Colonic mucosa (tissue), 4 donors: ENCODE measurements around the gene RASSF4. TPM values are rescaled to one million over a fixed set of nuclear protein-coding genes. Genes with fewer than 3 reads are reported as not detected.

Source experiments
- DNase-seq: peaks from one replicate; pipeline ENCODE4 v3.0.0-alpha.2; 2020
- H3K27ac ChIP-seq: fragments of 200-600 bp; one replicate; pipeline ENCODE4 v1.8.0; 2021
- H3K27me3 ChIP-seq: fragments of 200-600 bp; one replicate; pipeline ENCODE4 v1.8.0; 2021
- H3K36me3 ChIP-seq: fragments of 200-600 bp; one replicate; pipeline ENCODE4 v1.8.0; 2021
- H3K4me1 ChIP-seq: fragments of 200-600 bp; one replicate; pipeline ENCODE4 v1.8.0; 2021; ENCODE audit warnings: mild to moderate bottlenecking
- H3K4me3 ChIP-seq: fragments of 200-600 bp; one replicate; pipeline ENCODE4 v1.8.0; 2021
- H3K9ac ChIP-seq, 2 donors: one replicate each; pipeline ENCODE4 v1.7.0; 2013; ENCODE audit warnings: control low read depth in 2 of 2, low read depth in 2 of 2, low read length in 2 of 2
- H3K9me3 ChIP-seq: fragments of 200-600 bp; one replicate; pipeline ENCODE4 v1.8.0; 2021
- CTCF ChIP-seq: fragments of 200-600 bp; IDR thresholded peaks from one replicate; pipeline ENCODE4 v1.8.0; 2022; ENCODE audit warnings: antibody characterized with exemption, mild to moderate bottlenecking
- intact Hi-C: fragments of 100-400 bp; cut with DNase I; formaldehyde crosslinking; loops from one replicate; pipeline ENCODE4 v1.14.1; 2022
- total RNA-seq, 2 donors: library from RNA; stranded (reverse); fragmentation: NEBNext Ultra II Directional in 1 of 2; extraction: Animal tissue kit (Norgen Biotek cat#: 25700) in 1 of 2; gene quantifications; one replicate each; pipeline ENCODE4 v1.2.1, GENCODE V29; 2021
- donor health status: healthy.
- donor health status: DM: no; HTN: no; CAD: no.
- donor health status: DM: no; HTN: no; CAD: no.

The RASSF4 gene
- total RNA-seq, 2 donors from 2014 or later = 13.1 to 19.9 TPM

- H3K9ac ChIP-seq = no peak overlapping the region
These were observed 37.6 kb downstream of the RASSF4 start for GRCh38 chr10:44997105-44997748.

GRCh38 chr10:44998146-44998631 is 38.6 kb downstream of the RASSF4 start:
- Histone ChIP-seq H3K9ac (no peak overlapping the region), H3K27me3 (no peaks in the 10 kb centered on the region), H3K9me3 (no peaks in the 10 kb centered on the region), H3K4me3 (no peak overlapping the region), H3K4me1 (no peaks in the 10 kb centered on the region), H3K27ac (no peak overlapping the region), H3K36me3 (no peaks in the 10 kb centered on the region)
- intact Hi-C loops = no loop called here
- DNase-seq = no peak
- no peak for TF ChIP-seq CTCF

More at GRCh38 chr10:44997105-44997748, 37.6 kb downstream of the RASSF4 start:
- DNase-seq = no peak
- intact Hi-C loops = no loop called here
- H3K9me3 ChIP-seq = no peaks in the 10 kb centered on the region
- no peaks in the 10 kb centered on the region for H3K27me3 ChIP-seq
- H3K27ac ChIP-seq = peak overlapping the region; percentile 61
- TF ChIP-seq CTCF = no peak
- no peaks in the 10 kb centered on the region for H3K36me3 ChIP-seq
- H3K4me1 ChIP-seq = no peaks in the 10 kb centered on the region
- H3K4me3 ChIP-seq = no peak overlapping the region

GRCh38 chr10:45000138-45000751 is 40.6 kb downstream of the RASSF4 start:
- H3K36me3 ChIP-seq = no peaks in the 10 kb centered on the region
- no peak for TF ChIP-seq CTCF
- H3K27me3 ChIP-seq = no peaks in the 10 kb centered on the region
- DNase-seq = peak; percentile 55
- no peak overlapping the region for H3K9ac ChIP-seq
- peak overlapping the region; percentile 90 for H3K27ac ChIP-seq
- peak overlapping the region; percentile 36 for H3K4me3 ChIP-seq
- no peaks in the 10 kb centered on the region for H3K9me3 ChIP-seq
- no peaks in the 10 kb centered on the region for H3K4me1 ChIP-seq
- intact Hi-C loops = no loop called here

- peak within 1 kb of the TSS; percentile 36 for H3K4me3 ChIP-seq
- intact Hi-C loops = no loop called here
- H3K9me3 ChIP-seq = no peaks in the 10 kb centered on the region
- peak within 1 kb of the TSS; percentile 90 for H3K27ac ChIP-seq
- no peak for TF ChIP-seq CTCF
- H3K36me3 ChIP-seq = no peaks in the 10 kb centered on the region
- no peaks in the 10 kb centered on the region for H3K27me3 ChIP-seq
- peak; percentile 69 for DNase-seq
- no peaks in the 10 kb centered on the region for H3K4me1 ChIP-seq
- H3K9ac ChIP-seq = peak within 1 kb of the TSS; percentile 84 to 93
These were observed 41.3 kb downstream of the RASSF4 start, which contains the start of gene ZNF22 for GRCh38 chr10:45000752-45001380. Gene ZNF22 (plus strand): TSS chr10:45000923. CDS start chr10:45003369, 2,446 bp downstream.

GRCh38 chr10:45001381-45002148 is 42.0 kb downstream of the RASSF4 start:
- intact Hi-C loops = no loop called here
- Histone ChIP-seq H3K4me1 (no peaks in the 10 kb centered on the region), H3K27me3 (no peaks in the 10 kb centered on the region), H3K36me3 (no peaks in the 10 kb centered on the region), H3K27ac (peak overlapping the region; percentile 90), H3K9me3 (no peaks in the 10 kb centered on the region), H3K4me3 (peak overlapping the region; percentile 36), H3K9ac (peak overlapping the region; percentile 84 to 93)
- DNase-seq = peak; percentile 72
- TF ChIP-seq CTCF = no peak
